MG63 (cell line): ENCODE measurements around the gene SLC35A3. TPM values are rescaled to one million over a fixed set of nuclear protein-coding genes. Genes with fewer than 3 reads are reported as not detected.

Experiments
- DNase-seq: peaks from one replicate; pipeline ENCODE4 v3.0.0-alpha.2; 2020
- H3K27me3 ChIP-seq: fragments of 250-450 bp; sonication (Bioruptor Pico); 2 replicates; pipeline ENCODE4 v1.5.1; 2020; ENCODE audit warnings: mild to moderate bottlenecking, moderate library complexity
- H3K36me3 ChIP-seq: fragments of 250-450 bp; sonication (Bioruptor Pico); 2 replicates; pipeline ENCODE4 v1.5.1; 2020; ENCODE audit warnings: mild to moderate bottlenecking, moderate library complexity
- H3K4me3 ChIP-seq: fragments of 250-450 bp; sonication (Bioruptor Pico); 2 replicates; pipeline ENCODE4 v1.5.1; 2020; ENCODE audit warnings: mild to moderate bottlenecking, moderate library complexity
- H3K9me3 ChIP-seq: fragments of 250-450 bp; sonication (Bioruptor Pico); 2 replicates; pipeline ENCODE4 v1.5.1; 2020; ENCODE audit warnings: mild to moderate bottlenecking, moderate library complexity
- total RNA-seq: library from RNA; depleted of rRNA; stranded (reverse); fragments of >200 nt; shearing (Covaris generic); gene quantifications from 2 replicates; pipeline ENCODE4 v1.2.3, GENCODE V29; 2014; ENCODE audit warnings: low replicate concordance

Gene SLC35A3
- total RNA-seq, 1 experiment from 2014 or later = 11.1 TPM

GRCh38 chr1:99996951-99997350 lies 27.2 kb downstream of the SLC35A3 start:
- Histone ChIP-seq H3K27me3 (no peaks in the 10 kb centered on the region), H3K4me3 (no peak overlapping the region), H3K9me3 (peaks cover 5% of the 10 kb centered on the region), H3K36me3 (peaks cover 6% of the 10 kb centered on the region)
- DNase-seq = no peak

DNA sequence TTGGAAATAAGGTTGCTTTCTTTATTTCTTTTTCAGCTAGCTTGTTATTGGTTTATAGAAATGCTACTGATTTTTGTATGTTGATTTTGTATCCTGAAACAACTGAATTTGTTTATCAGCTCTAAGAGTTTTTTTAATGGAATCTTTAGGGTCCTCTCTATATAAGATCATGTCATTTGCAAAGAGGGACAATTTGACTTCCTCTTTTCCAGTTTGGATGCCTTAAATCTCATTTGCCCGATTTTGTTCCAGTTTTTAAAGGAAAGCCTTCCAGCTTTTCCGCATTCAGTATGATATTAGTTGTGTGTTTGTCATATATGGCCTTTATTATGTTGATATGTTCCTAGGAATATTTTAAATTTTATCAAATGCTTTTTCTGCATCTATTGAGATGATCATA lies 31.7 kb downstream of the SLC35A3 start:
- no peaks in the 10 kb centered on the region for H3K36me3 ChIP-seq
- no peaks in the 10 kb centered on the region for H3K27me3 ChIP-seq
- no peak for DNase-seq
- no peak overlapping the region for H3K4me3 ChIP-seq
- no peaks in the 10 kb centered on the region for H3K9me3 ChIP-seq

DNA sequence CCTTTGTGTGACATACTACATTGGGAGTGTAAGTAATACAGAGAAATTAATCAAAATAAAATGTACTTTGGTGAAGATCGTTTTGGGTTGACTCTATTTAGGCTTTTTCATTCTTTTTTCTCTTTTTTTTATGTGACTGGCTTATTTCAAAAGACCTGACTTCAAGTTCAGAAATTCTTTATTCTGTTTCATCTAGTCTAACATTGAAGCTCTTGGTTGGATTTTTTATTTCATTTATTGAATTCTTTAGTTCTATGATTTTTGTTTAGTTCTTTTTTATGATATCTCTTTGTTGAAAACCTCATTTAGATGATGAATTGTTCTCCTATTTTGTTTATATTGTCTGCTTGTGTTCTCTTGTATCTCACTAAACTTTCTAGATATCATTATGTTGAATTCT lies 35.6 kb downstream of the SLC35A3 start:
- Histone ChIP-seq H3K36me3 (peaks cover 3% of the 10 kb centered on the region), H3K4me3 (no peak overlapping the region), H3K9me3 (no peaks in the 10 kb centered on the region), H3K27me3 (no peaks in the 10 kb centered on the region)
- DNase-seq = no peak

- Histone ChIP-seq H3K36me3 (peaks cover 3% of the 10 kb centered on the region), H3K9me3 (no peaks in the 10 kb centered on the region), H3K4me3 (no peak overlapping the region), H3K27me3 (no peaks in the 10 kb centered on the region)
- no peak for DNase-seq
These were observed 36.9 kb downstream of the SLC35A3 start for GRCh38 chr1:100006688-100007087.

- Histone ChIP-seq H3K9me3 (no peaks in the 10 kb centered on the region), H3K4me3 (no peak overlapping the region), H3K36me3 (peaks cover 5% of the 10 kb centered on the region), H3K27me3 (no peaks in the 10 kb centered on the region)
- DNase-seq = no peak
These were observed 39.7 kb downstream of the SLC35A3 start for GRCh38 chr1:100009458-100009857.

- Histone ChIP-seq H3K27me3 (no peaks in the 10 kb centered on the region), H3K9me3 (no peaks in the 10 kb centered on the region), H3K4me3 (no peak overlapping the region), H3K36me3 (peaks cover 7% of the 10 kb centered on the region)
- no peak for DNase-seq
These were observed 41.0 kb downstream of the SLC35A3 start for GRCh38 chr1:100010804-100011203.

GRCh38 chr1:100019220-100019619 lies 49.4 kb downstream of the SLC35A3 start:
- Histone ChIP-seq H3K9me3 (no peaks in the 10 kb centered on the region), H3K36me3 (peaks cover 2% of the 10 kb centered on the region; the same call in 1 of the 2 replicates), H3K4me3 (no peak overlapping the region), H3K27me3 (no peaks in the 10 kb centered on the region)
- DNase-seq = no peak

DNA sequence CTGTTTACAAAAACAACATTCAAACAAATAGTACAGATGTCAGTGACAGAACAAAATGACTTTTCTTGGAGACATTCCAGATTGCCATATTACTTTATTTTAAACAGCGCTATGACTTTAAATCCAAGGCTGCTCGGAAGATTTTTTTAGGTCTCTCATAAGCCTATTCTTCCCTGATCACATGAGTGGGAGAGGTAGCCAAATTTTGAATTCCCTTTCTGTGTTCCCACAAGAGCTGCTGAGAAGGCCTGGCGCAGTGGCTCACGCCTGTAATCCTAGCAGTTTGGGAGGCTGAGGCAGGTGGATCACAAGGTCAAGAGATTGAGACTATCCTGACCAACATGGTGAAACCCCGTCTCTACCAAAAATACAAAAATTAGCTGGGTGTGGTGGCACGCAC lies 53.7 kb downstream of the SLC35A3 start:
- H3K4me3 ChIP-seq = no peak overlapping the region
- no peaks in the 10 kb centered on the region; the same call in 1 of the 2 replicates for H3K36me3 ChIP-seq
- no peaks in the 10 kb centered on the region for H3K9me3 ChIP-seq
- DNase-seq = no peak
- H3K27me3 ChIP-seq = no peaks in the 10 kb centered on the region

DNA sequence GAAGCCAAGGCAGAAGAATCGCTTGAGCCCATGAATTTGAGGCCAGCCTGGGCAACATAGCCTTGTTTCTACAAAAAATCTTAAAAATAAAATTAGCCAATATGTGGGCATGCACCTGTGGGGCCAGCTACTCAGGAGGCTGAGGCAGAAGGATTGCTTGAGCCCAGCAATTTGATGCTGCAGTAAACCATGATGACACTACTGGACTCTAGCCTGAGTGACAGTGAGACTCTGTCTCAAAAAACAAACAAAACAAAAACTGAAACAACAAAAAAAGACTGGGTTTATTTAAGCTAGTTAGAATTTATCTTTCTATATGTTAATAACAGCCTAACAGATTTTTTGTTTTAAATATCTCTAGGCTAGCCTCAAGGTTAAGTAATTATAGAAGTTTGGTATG lies 57.4 kb downstream of the SLC35A3 start:
- H3K27me3 ChIP-seq = no peaks in the 10 kb centered on the region
- H3K4me3 ChIP-seq = no peak overlapping the region
- DNase-seq = no peak
- no peaks in the 10 kb centered on the region for H3K9me3 ChIP-seq
- no peaks in the 10 kb centered on the region; the same call in 1 of the 2 replicates for H3K36me3 ChIP-seq

GRCh38 chr1:100028765-100029164 lies 59.0 kb downstream of the SLC35A3 start:
- H3K27me3 ChIP-seq = no peaks in the 10 kb centered on the region
- no peaks in the 10 kb centered on the region for H3K9me3 ChIP-seq
- no peaks in the 10 kb centered on the region for H3K36me3 ChIP-seq
- no peak overlapping the region for H3K4me3 ChIP-seq
- no peak for DNase-seq

GRCh38 chr1:100034470-100034869 lies 64.7 kb downstream of the SLC35A3 start:
- Histone ChIP-seq H3K36me3 (peaks cover 2% of the 10 kb centered on the region; the same call in 1 of the 2 replicates), H3K4me3 (no peak overlapping the region), H3K27me3 (no peaks in the 10 kb centered on the region), H3K9me3 (no peaks in the 10 kb centered on the region; the same call in 1 of the 2 replicates)
- no peak for DNase-seq

- Histone ChIP-seq H3K36me3 (peaks cover 2% of the 10 kb centered on the region; the same call in 1 of the 2 replicates), H3K27me3 (no peaks in the 10 kb centered on the region), H3K9me3 (no peaks in the 10 kb centered on the region; the same call in 1 of the 2 replicates), H3K4me3 (no peak overlapping the region)
- no peak for DNase-seq
These were observed 65.4 kb downstream of the SLC35A3 start for GRCh38 chr1:100035214-100035613.

GRCh38 chr1:100036718-100037655 lies 67.2 kb downstream of the SLC35A3 start:
- peaks cover 5% of the 10 kb centered on the region; the same call in 1 of the 2 replicates for H3K36me3 ChIP-seq
- no peaks in the 10 kb centered on the region; the same call in 1 of the 2 replicates for H3K9me3 ChIP-seq
- DNase-seq = peak; percentile 21
- H3K4me3 ChIP-seq = peak overlapping the region; percentile 64
- no peaks in the 10 kb centered on the region for H3K27me3 ChIP-seq

GRCh38 chr1:100037656-100037926 lies 67.8 kb downstream of the SLC35A3 start:
- H3K27me3 ChIP-seq = no peaks in the 10 kb centered on the region
- no peak for DNase-seq
- peak overlapping the region; percentile 64 for H3K4me3 ChIP-seq
- no peaks in the 10 kb centered on the region; the same call in 1 of the 2 replicates for H3K9me3 ChIP-seq
- peaks cover 5% of the 10 kb centered on the region; the same call in 1 of the 2 replicates for H3K36me3 ChIP-seq

- peak; percentile 87 for DNase-seq
- no peaks in the 10 kb centered on the region for H3K27me3 ChIP-seq
- peaks cover 6% of the 10 kb centered on the region; the same call in 1 of the 2 replicates for H3K36me3 ChIP-seq
- no peaks in the 10 kb centered on the region; the same call in 1 of the 2 replicates for H3K9me3 ChIP-seq
- H3K4me3 ChIP-seq = peak overlapping the region; percentile 64
These were observed 68.3 kb downstream of the SLC35A3 start for GRCh38 chr1:100037927-100038659.

DNA sequence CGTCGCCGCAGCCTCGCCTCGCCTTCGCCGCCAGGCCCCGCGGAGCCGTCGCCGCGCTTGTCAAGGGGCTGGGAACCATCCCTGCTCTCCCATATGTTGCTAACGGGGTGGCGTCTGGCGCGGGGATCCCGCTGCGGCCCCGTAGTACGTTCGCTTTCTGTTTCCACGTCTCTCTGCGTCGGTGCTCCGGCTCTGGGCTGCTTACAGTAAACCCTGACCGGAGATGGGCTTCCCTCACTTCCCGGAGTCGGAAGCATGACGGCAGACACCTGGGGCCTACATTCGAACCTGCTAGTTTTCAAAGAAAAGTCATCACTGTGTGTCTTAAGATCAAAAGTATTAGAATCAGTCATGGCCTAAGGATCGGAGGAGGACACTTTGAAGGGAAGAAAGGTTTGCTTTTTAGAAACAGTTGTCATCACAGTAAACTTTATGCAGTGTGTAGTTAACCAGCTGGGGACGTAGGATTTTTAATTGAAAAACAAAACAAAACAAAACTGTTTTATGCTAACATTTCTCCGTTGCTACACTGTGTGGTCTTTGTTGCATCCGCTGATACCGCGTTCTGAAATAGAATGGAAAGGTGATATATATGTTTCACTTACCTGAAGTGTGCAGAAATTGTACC lies 69.0 kb downstream of the SLC35A3 start:
- H3K9me3 ChIP-seq = no peaks in the 10 kb centered on the region; the same call in 1 of the 2 replicates
- H3K27me3 ChIP-seq = no peaks in the 10 kb centered on the region
- H3K4me3 ChIP-seq = peak overlapping the region; percentile 64
- DNase-seq = peak; percentile 57
- H3K36me3 ChIP-seq = peaks cover 13% of the 10 kb centered on the region

DNA sequence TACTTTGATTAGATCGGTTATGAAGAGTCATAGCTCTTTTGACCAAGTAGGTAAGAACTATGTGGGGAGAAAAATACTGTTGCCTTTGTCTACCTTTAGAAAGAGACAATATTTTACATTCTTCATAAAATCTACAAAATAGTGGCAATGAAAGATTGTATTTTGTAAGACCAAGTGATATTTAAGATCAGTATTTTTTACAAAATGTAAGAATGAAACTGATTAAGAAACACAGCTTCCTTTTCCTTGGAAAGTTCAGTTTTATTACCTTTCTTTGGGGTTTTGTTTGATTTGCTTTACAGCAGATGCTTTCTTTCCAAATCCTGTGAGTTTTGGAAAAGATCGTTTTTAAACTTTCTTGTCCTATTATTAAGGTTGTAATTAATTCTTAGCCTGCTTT lies 69.8 kb downstream of the SLC35A3 start:
- no peaks in the 10 kb centered on the region for H3K27me3 ChIP-seq
- peak overlapping the region; percentile 64 for H3K4me3 ChIP-seq
- no peak for DNase-seq
- peaks cover 17% of the 10 kb centered on the region for H3K36me3 ChIP-seq
- no peaks in the 10 kb centered on the region; the same call in 1 of the 2 replicates for H3K9me3 ChIP-seq
